Adrenal gland (tissue), 12 donors: ENCODE results near the gene RABGAP1. TPM values are rescaled to one million over a fixed set of nuclear protein-coding genes. Genes with fewer than 3 reads are reported as not detected.

Experiments
- DNase-seq, 7 donors: peaks; one replicate each; pipeline ENCODE4 v3.0.0-alpha.2; 2019 to 2020
- H3K27ac ChIP-seq, 5 donors: fragments of 200-600 bp; sonication (generic) in 4 of 5; 1 replicate in 3 of 5; 2 replicates in 2 of 5; pipeline versions ENCODE4 v1.5.1 to v1.8.0; 2016 to 2020; ENCODE audit warnings: mild to moderate bottlenecking in 1 of 5
- H3K27me3 ChIP-seq: fragments of 200-600 bp; 2 replicates; pipeline ENCODE4 v1.8.0; 2021
- H3K36me3 ChIP-seq, 2 donors: fragments of 200-600 bp; replicated peaks in 1 of 2; 1 replicate in 1 of 2; 2 replicates in 1 of 2; pipeline versions ENCODE4 v1.5.1 to v1.8.0; 2018 to 2022
- H3K4me1 ChIP-seq, 2 donors: fragments of 200-600 bp; replicated peaks in 1 of 2; 1 replicate in 1 of 2; 2 replicates in 1 of 2; pipeline versions ENCODE4 v1.5.1 to v1.8.0; 2018 to 2021
- H3K4me3 ChIP-seq, 4 donors: fragments of 200-600 bp; sonication (generic) in 3 of 4; one replicate each; pipeline ENCODE4 v1.5.1; 2016 to 2018
- H3K9me3 ChIP-seq, 3 donors: fragments of 200-600 bp; sonication (generic) in 1 of 3; replicated peaks in 1 of 3; 1 replicate in 2 of 3; 2 replicates in 1 of 3; pipeline versions ENCODE4 v1.5.1 to v1.8.0; 2016 to 2021
- CTCF ChIP-seq, 6 experiments: fragments of 450-650 bp in 4 of 6; fragments of 200-600 bp in 2 of 6; sonication (generic) in 1 of 6; IDR thresholded peaks; 1 replicate in 5 of 6; 2 replicates in 1 of 6; pipeline versions ENCODE4 v1.5.1 to v1.8.0; 2016 to 2021; ENCODE audit warnings: antibody characterized with exemption in 6 of 6, mild to moderate bottlenecking in 2 of 6, moderate library complexity in 1 of 6
- POLR2A ChIP-seq, 2 donors: fragments of 450-650 bp; IDR thresholded peaks; one replicate each; pipeline ENCODE4 v1.6.1; 2017; ENCODE audit warnings: antibody characterized with exemption in 2 of 2, mild to moderate bottlenecking in 2 of 2, moderate library complexity in 1 of 2
- WGBS, 4 donors: extraction: QIAGEN DNeasy Blood & Tissue Kit in 2 of 4; methylation state at CpG; one replicate each; pipeline versions ENCODE4 v1.1.5 to v1.1.7; 2013 to 2017; 5-methylcytosine and 5-hydroxymethylcytosine counted together
- intact Hi-C, 2 donors: fragments of 100-400 bp; cut with DNase I; formaldehyde crosslinking; loops; one replicate each; pipeline versions ENCODE4 v1.14.1 to v1.15.0; 2022 to 2023
- polyA plus RNA-seq, 3 donors: library from polyadenylated mRNA; stranded (reverse); fragments of 200-250 nt in 2 of 3; fragments of 350-450 nt in 1 of 3; fragmentation: Illumina TruSeq in 1 of 3; extraction: RNeasy Lipid Tissue Mini Kit (QIAGEN cat#74804) in 1 of 3; gene quantifications; one replicate each; pipeline ENCODE4 v1.2.3, GENCODE V29; 2013 to 2014
- total RNA-seq, 9 donors: library from RNA; depleted of rRNA in 4 of 9; stranded (reverse); fragments of >200 nt in 4 of 9; fragments of 120-200 nt in 1 of 9; fragmentation: NEBNext Ultra II Directional in 1 of 9; extraction: Animal tissue kit (Norgen Biotek cat#: 25700) in 1 of 9; gene quantifications; one replicate each; pipeline versions ENCODE4 v1.1.0 to v1.2.4, GENCODE V29; 2013 to 2023
- donor health status: healthy with polysubstance abuse.
- donor health status: Bipolar disorder and iron deficiency.
- donor health status: DM: yes; HTN: yes; CAD: no.
- donor health status: DM: no; HTN: no; CAD: no.
- donor health status: DM: no; HTN: no; CAD: no.
- donor health status: DM: yes; HTN: yes; CAD: no.

RABGAP1 gene
- total and polyA plus RNA-seq, 12 donors: 8.5 to 62.3 (median 34.3) TPM

GRCh38 chr9:123043081-123043939 lies 102.5 kb downstream of the RABGAP1 start:
- DNase-seq: no peak
- Histone ChIP-seq H3K4me1 (peaks cover 0 to 14% of the 10 kb centered on the region in 2 donors), H3K27me3 (no peaks in the 10 kb centered on the region), H3K9me3 (no peaks in the 10 kb centered on the region), H3K36me3 (no peaks in the 10 kb centered on the region), H3K4me3 (no peak overlapping the region), H3K27ac (no peak overlapping the region)
- WGBS, 4 donors: 88 to 93% (median 90%) methylated on average over 4 to 5 of the region's 5 CpGs
- intact Hi-C loops: no loop called here
- TF ChIP-seq CTCF (IDR thresholded peaks at IDR 0.05): no peak
- TF ChIP-seq POLR2A (IDR thresholded peaks at IDR 0.05): no peak

- intact Hi-C loops: no loop called here
- Histone ChIP-seq H3K4me1 (peaks cover 0 to 17% of the 10 kb centered on the region in 2 donors), H3K27me3 (no peaks in the 10 kb centered on the region), H3K9me3 (no peaks in the 10 kb centered on the region), H3K27ac (no peak overlapping the region), H3K4me3 (no peak overlapping the region), H3K36me3 (no peaks in the 10 kb centered on the region)
- no peak for TF ChIP-seq CTCF (IDR thresholded peaks at IDR 0.05)
- no peak for TF ChIP-seq POLR2A (IDR thresholded peaks at IDR 0.05)
- no peak for DNase-seq
- WGBS, 4 donors: 86 to 87% (median 87%) methylated on average over 4 of the region's 4 CpGs
These were observed 103.8 kb downstream of the RABGAP1 start for GRCh38 chr9:123044586-123044985.

GRCh38 chr9:123046406-123047195 lies 105.8 kb downstream of the RABGAP1 start:
- no peaks in the 10 kb centered on the region for H3K36me3 ChIP-seq
- no peak for DNase-seq
- no peak overlapping the region for H3K4me3 ChIP-seq
- peaks cover 6 to 23% of the 10 kb centered on the region in 2 donors for H3K4me1 ChIP-seq
- no peak for TF ChIP-seq POLR2A (IDR thresholded peaks at IDR 0.05)
- no peak for TF ChIP-seq CTCF (IDR thresholded peaks at IDR 0.05)
- intact Hi-C loops: no loop called here
- WGBS, 4 donors: 87 to 91% (median 88%) methylated on average over 3 of the region's 3 CpGs
- H3K27ac ChIP-seq: no peak overlapping the region
- no peaks in the 10 kb centered on the region for H3K9me3 ChIP-seq
- H3K27me3 ChIP-seq: no peaks in the 10 kb centered on the region

GRCh38 chr9:123048748-123049147 lies 107.9 kb downstream of the RABGAP1 start:
- H3K27me3 ChIP-seq: no peaks in the 10 kb centered on the region
- no peaks in the 10 kb centered on the region for H3K36me3 ChIP-seq
- H3K9me3 ChIP-seq: no peaks in the 10 kb centered on the region
- DNase-seq: no peak
- 44 to 63% (median 51%) methylated on average over 2 of the region's 2 CpGs for WGBS, 4 donors
- H3K4me3 ChIP-seq: no peak overlapping the region
- TF ChIP-seq CTCF (IDR thresholded peaks at IDR 0.05): no peak
- no peak for TF ChIP-seq POLR2A (IDR thresholded peaks at IDR 0.05)
- peaks cover 7 to 23% of the 10 kb centered on the region in 2 donors for H3K4me1 ChIP-seq
- intact Hi-C loops: no loop called here
- H3K27ac ChIP-seq: peak overlapping the region in 2 of 5 donors; percentile 2 to 41
